KMS-11 (cell line): ENCODE data around the gene METTL13.

Experiments
- H2AFZ ChIP-seq: fragments of 200-600 bp; sonication (generic); 2 replicates; pipeline ENCODE4 v1.6.1; 2016; ENCODE audit warnings: antibody characterized with exemption, mixed run types, low read depth
- H3K27ac ChIP-seq: fragments of 200-600 bp; sonication (generic); 2 replicates; pipeline ENCODE4 v1.6.1; 2016; ENCODE audit warnings: mild to moderate bottlenecking, mixed run types
- H3K27me3 ChIP-seq: fragments of 200-600 bp; sonication (generic); 2 replicates; pipeline ENCODE4 v1.6.1; 2017; ENCODE audit warnings: mild to moderate bottlenecking, low read depth, mixed run types, moderate library complexity; ENCODE audit not compliant: insufficient read depth
- H3K36me3 ChIP-seq: fragments of 200-600 bp; sonication (generic); 2 replicates; pipeline ENCODE4 v1.6.1; 2017; ENCODE audit warnings: mild to moderate bottlenecking, mixed run types; ENCODE audit not compliant: insufficient read depth
- H3K4me1 ChIP-seq: fragments of 200-600 bp; sonication (generic); 2 replicates; pipeline ENCODE4 v1.6.1; 2016; ENCODE audit warnings: mild to moderate bottlenecking, low read depth, mixed run types; ENCODE audit not compliant: poor library complexity, severe bottlenecking
- H3K4me2 ChIP-seq: fragments of 200-600 bp; sonication (generic); 2 replicates; pipeline ENCODE4 v1.7.0; 2016; ENCODE audit warnings: mild to moderate bottlenecking, mixed run types
- H3K4me3 ChIP-seq: fragments of 200-600 bp; sonication (generic); IDR thresholded peaks from 2 replicates; pipeline ENCODE4 v1.6.1; 2017; ENCODE audit warnings: low read depth, low read length, mixed read lengths; ENCODE audit not compliant: insufficient read depth
- H3K79me2 ChIP-seq: fragments of 200-600 bp; sonication (generic); 2 replicates; pipeline ENCODE4 v1.6.1; 2016; ENCODE audit warnings: low read depth, mixed run types; ENCODE audit not compliant: insufficient read depth
- H3K9ac ChIP-seq: fragments of 200-600 bp; sonication (generic); 2 replicates; pipeline ENCODE4 v1.6.1; 2016; ENCODE audit warnings: mild to moderate bottlenecking, mixed run types
- H4K20me1 ChIP-seq: fragments of 200-600 bp; sonication (generic); 2 replicates; pipeline ENCODE4 v1.6.1; 2016; ENCODE audit warnings: mild to moderate bottlenecking, mixed run types; ENCODE audit not compliant: insufficient read depth
- TF ChIP-seq, protein P1 (sequence below): fragments of 200-600 bp; sonication (generic); conservative IDR thresholded peaks from 2 replicates; pipeline ENCODE4 v1.6.1; 2017; ENCODE audit warnings: low read depth, mild to moderate bottlenecking, antibody characterized with exemption, low read length, moderate library complexity, mixed read lengths

The METTL13 gene

GRCh38 chr1:171756856-171757255, 24.6 kb upstream of the METTL13 start:
- Histone ChIP-seq H3K27me3 (no peaks in the 10 kb centered on the region), H2AFZ (no peak overlapping the region), H3K4me3 (no peak overlapping the region), H3K27ac (no peak overlapping the region), H3K79me2 (no peaks in the 10 kb centered on the region), H3K4me2 (no peak overlapping the region), H3K4me1 (peaks cover 6% of the 10 kb centered on the region), H4K20me1 (no peaks in the 10 kb centered on the region), H3K9ac (no peak overlapping the region), H3K36me3 (no peaks in the 10 kb centered on the region)
- TF ChIP-seq, protein P1, sequence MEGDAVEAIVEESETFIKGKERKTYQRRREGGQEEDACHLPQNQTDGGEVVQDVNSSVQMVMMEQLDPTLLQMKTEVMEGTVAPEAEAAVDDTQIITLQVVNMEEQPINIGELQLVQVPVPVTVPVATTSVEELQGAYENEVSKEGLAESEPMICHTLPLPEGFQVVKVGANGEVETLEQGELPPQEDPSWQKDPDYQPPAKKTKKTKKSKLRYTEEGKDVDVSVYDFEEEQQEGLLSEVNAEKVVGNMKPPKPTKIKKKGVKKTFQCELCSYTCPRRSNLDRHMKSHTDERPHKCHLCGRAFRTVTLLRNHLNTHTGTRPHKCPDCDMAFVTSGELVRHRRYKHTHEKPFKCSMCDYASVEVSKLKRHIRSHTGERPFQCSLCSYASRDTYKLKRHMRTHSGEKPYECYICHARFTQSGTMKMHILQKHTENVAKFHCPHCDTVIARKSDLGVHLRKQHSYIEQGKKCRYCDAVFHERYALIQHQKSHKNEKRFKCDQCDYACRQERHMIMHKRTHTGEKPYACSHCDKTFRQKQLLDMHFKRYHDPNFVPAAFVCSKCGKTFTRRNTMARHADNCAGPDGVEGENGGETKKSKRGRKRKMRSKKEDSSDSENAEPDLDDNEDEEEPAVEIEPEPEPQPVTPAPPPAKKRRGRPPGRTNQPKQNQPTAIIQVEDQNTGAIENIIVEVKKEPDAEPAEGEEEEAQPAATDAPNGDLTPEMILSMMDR, result no peak

DNA sequence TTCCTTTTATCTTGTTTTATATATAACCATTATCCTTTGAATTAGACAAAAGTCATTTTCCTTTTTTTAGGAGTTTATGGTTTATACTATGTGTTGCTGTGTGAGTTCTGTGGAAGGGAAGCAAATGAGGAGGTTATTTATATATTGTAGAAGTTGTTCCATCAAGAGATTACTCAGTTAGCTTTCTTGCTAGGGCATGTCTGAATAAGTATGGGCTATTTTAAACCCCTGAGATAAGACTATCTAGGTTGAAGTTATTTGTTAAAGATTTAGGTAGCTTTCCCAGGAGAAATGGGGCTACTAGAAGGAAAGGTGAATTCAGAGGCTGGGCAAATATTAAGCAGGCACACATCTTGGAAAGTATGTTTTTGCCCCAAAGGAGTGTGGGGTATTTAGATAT, 23.4 kb upstream of the METTL13 start:
- Histone ChIP-seq H3K27me3 (no peaks in the 10 kb centered on the region), H3K36me3 (no peaks in the 10 kb centered on the region), H3K27ac (no peak overlapping the region), H3K4me3 (no peak overlapping the region), H3K4me2 (no peak overlapping the region), H3K9ac (no peak overlapping the region), H2AFZ (no peak overlapping the region), H4K20me1 (no peaks in the 10 kb centered on the region), H3K4me1 (peaks cover 6% of the 10 kb centered on the region), H3K79me2 (no peaks in the 10 kb centered on the region)
- TF ChIP-seq, protein P1, result no peak

- H3K36me3 ChIP-seq, result no peaks in the 10 kb centered on the region
- no peak overlapping the region for H2AFZ ChIP-seq
- H4K20me1 ChIP-seq, result no peaks in the 10 kb centered on the region
- H3K4me2 ChIP-seq, result no peak overlapping the region
- H3K27me3 ChIP-seq, result no peaks in the 10 kb centered on the region
- H3K79me2 ChIP-seq, result no peaks in the 10 kb centered on the region
- no peaks in the 10 kb centered on the region for H3K4me1 ChIP-seq
- H3K9ac ChIP-seq, result no peak overlapping the region
- no peak overlapping the region for H3K4me3 ChIP-seq
- TF ChIP-seq, protein P1, result no peak
- no peak overlapping the region for H3K27ac ChIP-seq
These were observed 19.3 kb upstream of the METTL13 start for GRCh38 chr1:171762143-171762563.

- Histone ChIP-seq H3K79me2 (no peaks in the 10 kb centered on the region), H3K4me1 (no peaks in the 10 kb centered on the region), H3K27ac (no peak overlapping the region), H3K4me2 (no peak overlapping the region), H4K20me1 (no peaks in the 10 kb centered on the region), H3K27me3 (no peaks in the 10 kb centered on the region), H3K36me3 (no peaks in the 10 kb centered on the region), H2AFZ (no peak overlapping the region), H3K9ac (no peak overlapping the region), H3K4me3 (no peak overlapping the region)
- TF ChIP-seq, protein P1, result no peak
These were observed 17.7 kb upstream of the METTL13 start for GRCh38 chr1:171763764-171764163.

GRCh38 chr1:171769171-171769570, 12.3 kb upstream of the METTL13 start:
- TF ChIP-seq, protein P1, result no peak
- Histone ChIP-seq H4K20me1 (no peaks in the 10 kb centered on the region), H3K9ac (no peak overlapping the region), H3K4me1 (no peaks in the 10 kb centered on the region), H3K36me3 (no peaks in the 10 kb centered on the region), H2AFZ (no peak overlapping the region), H3K27me3 (no peaks in the 10 kb centered on the region), H3K79me2 (no peaks in the 10 kb centered on the region), H3K27ac (no peak overlapping the region), H3K4me3 (no peak overlapping the region), H3K4me2 (no peak overlapping the region)
